Tibial nerve (tissue), 4 donors: ENCODE results near the gene KIAA1614.

Experiments
- EP300 ChIP-seq, 2 donors: sonication (generic); formaldehyde crosslinking; IDR thresholded peaks; one replicate each; pipeline ENCODE4 v1.6.1; 2017; ENCODE audit warnings: antibody characterized with exemption in 2 of 2, mild to moderate bottlenecking in 1 of 2
- TF ChIP-seq, protein P1 (sequence below), 5 experiments: fragments of 200-600 bp in 3 of 5; fragments of 450-650 bp in 2 of 5; sonication (generic) in 3 of 5; IDR thresholded peaks; one replicate each; pipeline ENCODE4 v1.5.1; 2016 to 2019; ENCODE audit warnings: antibody characterized with exemption in 5 of 5, mild to moderate bottlenecking in 3 of 5, moderate library complexity in 2 of 5

DNA sequence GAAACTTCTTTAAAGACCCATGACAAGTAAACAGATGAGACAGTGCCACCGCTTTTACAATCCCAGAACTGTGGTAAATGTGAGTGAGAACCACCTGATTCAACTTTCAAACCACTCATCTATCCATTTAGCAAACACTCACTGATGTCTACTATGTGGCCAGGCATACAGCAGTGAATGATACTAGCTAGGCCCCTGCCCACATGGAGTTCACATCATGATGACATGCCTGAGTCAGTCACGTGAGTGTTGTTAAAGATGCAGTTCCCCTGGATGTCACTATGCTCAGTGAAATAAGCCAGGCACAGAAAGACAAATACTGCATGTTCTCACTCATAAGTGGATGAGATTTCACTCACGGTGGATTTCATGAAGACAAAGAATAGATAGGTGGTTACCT, 81.6 kb downstream of the KIAA1614 start:
- TF ChIP-seq, protein P1, sequence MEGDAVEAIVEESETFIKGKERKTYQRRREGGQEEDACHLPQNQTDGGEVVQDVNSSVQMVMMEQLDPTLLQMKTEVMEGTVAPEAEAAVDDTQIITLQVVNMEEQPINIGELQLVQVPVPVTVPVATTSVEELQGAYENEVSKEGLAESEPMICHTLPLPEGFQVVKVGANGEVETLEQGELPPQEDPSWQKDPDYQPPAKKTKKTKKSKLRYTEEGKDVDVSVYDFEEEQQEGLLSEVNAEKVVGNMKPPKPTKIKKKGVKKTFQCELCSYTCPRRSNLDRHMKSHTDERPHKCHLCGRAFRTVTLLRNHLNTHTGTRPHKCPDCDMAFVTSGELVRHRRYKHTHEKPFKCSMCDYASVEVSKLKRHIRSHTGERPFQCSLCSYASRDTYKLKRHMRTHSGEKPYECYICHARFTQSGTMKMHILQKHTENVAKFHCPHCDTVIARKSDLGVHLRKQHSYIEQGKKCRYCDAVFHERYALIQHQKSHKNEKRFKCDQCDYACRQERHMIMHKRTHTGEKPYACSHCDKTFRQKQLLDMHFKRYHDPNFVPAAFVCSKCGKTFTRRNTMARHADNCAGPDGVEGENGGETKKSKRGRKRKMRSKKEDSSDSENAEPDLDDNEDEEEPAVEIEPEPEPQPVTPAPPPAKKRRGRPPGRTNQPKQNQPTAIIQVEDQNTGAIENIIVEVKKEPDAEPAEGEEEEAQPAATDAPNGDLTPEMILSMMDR (IDR thresholded peaks at IDR 0.05): no peak
- TF ChIP-seq EP300 (IDR thresholded peaks at IDR 0.05): no peak
